ENCODE measurements around the gene PAPOLA. TPM values are rescaled to one million over a fixed set of nuclear protein-coding genes. Genes with fewer than 3 reads are reported as not detected.
"Not testable (repeated sequence)": the region's sequence is repeated elsewhere in the genome, so short reads cannot be mapped to it uniquely, and the experiment has no call there.

PAPOLA gene
- total and polyA plus RNA-seq, 2 donors (not counting 1 experiment from before 2014, with no cell fraction given): 104 to 324 TPM

GRCh38 chr14:96504353-96504752 is 2.2 kb downstream of the PAPOLA start:
- Histone ChIP-seq H4K20me1 (ENCODE audit: control insufficient read depth, insufficient read depth, low read length, poor library complexity, severe bottlenecking) (peaks cover 42% of the 10 kb centered on the region), H3K4me2 (replicated peaks; ENCODE audit: low read depth, low read length, poor library complexity, severe bottlenecking) (peak overlapping the region; percentile 84), H3K27ac (ENCODE audit: low read length in 2 of 2) (peak overlapping the region in 1 of 2 donors; percentile 98), H3K79me2 (ENCODE audit: control insufficient read depth, insufficient read depth, low read length) (peaks cover 91% of the 10 kb centered on the region), H3K4me1 (ENCODE audit: control insufficient read depth in 2 of 2, insufficient read depth in 2 of 2, low read length in 2 of 2) (peaks cover 56 to 62% of the 10 kb centered on the region in 2 donors)
- peaks cover 72% of the 10 kb centered on the region for H3K4me1 Mint-ChIP-seq
- H3K27me3 Mint-ChIP-seq; H3K9ac ChIP-seq (ENCODE audit: low read length); H3K36me3 ChIP-seq (replicated peaks in 1 of 2; ENCODE audit: control extremely low read depth in 1 of 2, control insufficient read depth in 1 of 2, extremely low read depth in 1 of 2, insufficient read depth in 2 of 2, low read length in 1 of 2); ATAC-seq (ENCODE audit: low read depth); H3K9me3 ChIP-seq (ENCODE audit: control extremely low read depth in 1 of 3, control insufficient read depth in 2 of 3, insufficient read depth in 1 of 3, low read length in 2 of 3); H3K9me3 Mint-ChIP-seq (ENCODE audit: insufficient read depth); H2AFZ ChIP-seq (ENCODE audit: insufficient read depth, low read depth, low read length, poor library complexity, severe bottlenecking); H3K27me3 ChIP-seq (replicated peaks in 1 of 4; ENCODE audit: control extremely low read depth in 1 of 4, control insufficient read depth in 3 of 4, insufficient read depth in 4 of 4, low read length in 3 of 4); CTCF ChIA-PET; DNase-seq; H3K4me3 ChIP-seq (ENCODE audit: control extremely low read depth in 1 of 5, extremely low read depth in 1 of 5, insufficient read depth in 1 of 5, low read depth in 2 of 5, low read length in 4 of 5): not testable (repeated sequence)
- POLR2A ChIA-PET: interaction anchor here (0.5 kb wide), 1 partner anchor 787 kb away, joined by 9 read pairs; no protein-coding TSS in a partner anchor
- H3K4me3 Mint-ChIP-seq: peak overlapping the region; percentile 100
- intact Hi-C loops (cut with micrococcal nuclease): loop anchor here (5.0 kb wide), 1 partner anchor 293 kb away; the partner anchor contains the start of gene VRK1
- peak overlapping the region; percentile 39 for H3K27ac Mint-ChIP-seq
- WGBS (ENCODE audit: insufficient coverage): 95% methylated on average over 6 of the region's 12 CpGs

DNA sequence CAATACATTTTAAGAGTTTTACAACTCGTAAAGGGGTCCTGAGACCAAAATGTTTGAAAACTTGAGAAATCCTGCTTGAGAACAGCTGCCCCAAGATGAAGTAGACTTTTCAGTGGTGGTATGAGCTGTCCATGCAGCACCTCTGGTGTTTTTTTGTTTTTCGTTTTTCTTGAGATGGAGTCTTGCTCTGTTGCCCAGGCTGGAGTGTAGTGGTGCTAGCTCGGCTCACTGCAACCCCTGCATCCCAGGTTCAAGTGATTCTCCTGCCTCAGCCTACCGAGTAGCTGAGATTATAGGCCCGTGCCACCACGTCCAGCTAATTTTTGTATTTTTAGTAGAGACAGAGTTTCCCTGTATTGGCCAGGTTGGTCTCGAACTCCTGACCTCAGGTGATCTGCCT is 5.5 kb downstream of the PAPOLA start:
- DNase-seq: no peak
- Histone ChIP-seq H3K27ac (ENCODE audit: low read length in 2 of 2) (peak overlapping the region in 1 of 2 donors; percentile 60), H4K20me1 (ENCODE audit: control insufficient read depth, insufficient read depth, low read length, poor library complexity, severe bottlenecking) (peaks cover 70% of the 10 kb centered on the region), H3K27me3 (replicated peaks in 1 of 4; ENCODE audit: control extremely low read depth in 1 of 4, control insufficient read depth in 3 of 4, insufficient read depth in 4 of 4, low read length in 3 of 4) (no peaks in the 10 kb centered on the region), H3K4me3 (ENCODE audit: control extremely low read depth in 1 of 5, extremely low read depth in 1 of 5, insufficient read depth in 1 of 5, low read depth in 2 of 5, low read length in 4 of 5) (no peak overlapping the region), H3K9ac (ENCODE audit: low read length) (no peak overlapping the region), H3K4me2 (replicated peaks; ENCODE audit: low read depth, low read length, poor library complexity, severe bottlenecking) (no peak overlapping the region), H2AFZ (ENCODE audit: insufficient read depth, low read depth, low read length, poor library complexity, severe bottlenecking) (no peak overlapping the region), H3K4me1 (ENCODE audit: control insufficient read depth in 2 of 2, insufficient read depth in 2 of 2, low read length in 2 of 2) (peaks cover 66 to 86% of the 10 kb centered on the region in 2 donors), H3K9me3 (ENCODE audit: control extremely low read depth in 1 of 3, control insufficient read depth in 2 of 3, insufficient read depth in 1 of 3, low read length in 2 of 3) (no peaks in the 10 kb centered on the region), H3K79me2 (ENCODE audit: control insufficient read depth, insufficient read depth, low read length) (peaks cover 99% of the 10 kb centered on the region), H3K36me3 (replicated peaks in 1 of 2; ENCODE audit: control extremely low read depth in 1 of 2, control insufficient read depth in 1 of 2, extremely low read depth in 1 of 2, insufficient read depth in 2 of 2, low read length in 1 of 2) (no peaks in the 10 kb centered on the region)
- Mint-ChIP-seq H3K9me3 (ENCODE audit: insufficient read depth) (no peaks in the 10 kb centered on the region), H3K27ac (no peak overlapping the region), H3K27me3 (no peaks in the 10 kb centered on the region), H3K4me3 (no peak overlapping the region), H3K4me1 (peaks cover 85% of the 10 kb centered on the region)
- no peak for TF ChIP-seq CTCF (IDR thresholded peaks at IDR 0.05)
- TF ChIP-seq EZH2 (IDR thresholded peaks at IDR 0.05; ENCODE audit: borderline replicate concordance, insufficient read depth, low read depth, low read length, poor library complexity, severe bottlenecking): no peak
- WGBS (ENCODE audit: insufficient coverage): 87% methylated on average over 6 of the region's 7 CpGs
- ATAC-seq (ENCODE audit: low read depth): no peak
- POLR2A ChIA-PET: no interaction called here
- CTCF ChIA-PET: interaction anchor here (0.6 kb wide), 1 partner anchor 28 kb away, joined by 3 read pairs; no protein-coding TSS in a partner anchor
- intact Hi-C loops (cut with micrococcal nuclease): no loop called here
